Upper lobe of left lung (tissue), 6 donors: Measurements from ENCODE around the gene CLK2. TPM values are rescaled to one million over a fixed set of nuclear protein-coding genes. Genes with fewer than 3 reads are reported as not detected.
A peak's percentile ranks its signal among the peaks of the same experiment; 100 is the strongest.

Experiments
- ATAC-seq, 2 donors: fragments of 200-7000 bp; cut with Tn5 transposase; one replicate each; pipeline ENCODE4 v1.9.1; 2022; ENCODE audit warnings: mild to moderate bottlenecking in 2 of 2, moderate library complexity in 2 of 2; ENCODE audit not compliant: low FRiP score in 2 of 2
- DNase-seq, 2 donors: peaks; one replicate each; pipeline ENCODE4 v3.0.0-alpha.2; 2019 to 2020
- H3K27ac ChIP-seq, 4 donors: fragments of 200-600 bp; sonication (generic); one replicate each; pipeline ENCODE4 v1.5.1; 2016 to 2019
- H3K27me3 ChIP-seq, 4 donors: fragments of 200-600 bp; sonication (generic); one replicate each; pipeline ENCODE4 v1.5.1; 2017 to 2019
- H3K36me3 ChIP-seq, 4 donors: fragments of 200-600 bp; sonication (generic); one replicate each; pipeline ENCODE4 v1.5.1; 2016 to 2019
- H3K4me1 ChIP-seq, 4 donors: fragments of 200-600 bp; sonication (generic); one replicate each; pipeline ENCODE4 v1.5.1; 2018 to 2019
- H3K4me3 ChIP-seq, 4 donors: fragments of 200-600 bp; sonication (generic); one replicate each; pipeline ENCODE4 v1.5.1; 2017 to 2019; ENCODE audit warnings: mild to moderate bottlenecking in 2 of 4, moderate library complexity in 1 of 4
- H3K9me3 ChIP-seq, 4 donors: fragments of 200-600 bp; sonication (generic); one replicate each; pipeline ENCODE4 v1.5.1; 2018 to 2019
- EP300 ChIP-seq, 4 donors: sonication (generic); formaldehyde crosslinking; IDR thresholded peaks; one replicate each; pipeline ENCODE4 v1.5.1; 2017; ENCODE audit warnings: antibody characterized with exemption in 4 of 4, control low read depth in 2 of 4
- POLR2A ChIP-seq, 4 donors: fragments of 450-650 bp; IDR thresholded peaks; one replicate each; pipeline ENCODE4 v1.5.1; 2016 to 2017; ENCODE audit warnings: antibody characterized with exemption in 4 of 4, mild to moderate bottlenecking in 2 of 4
- POLR2AphosphoS5 ChIP-seq, 2 donors: sonication (generic); formaldehyde crosslinking; IDR thresholded peaks; one replicate each; pipeline ENCODE4 v1.5.1; 2017; ENCODE audit warnings: antibody characterized with exemption in 2 of 2
- WGBS, 2 donors: methylation state at CpG; one replicate each; pipeline ENCODE4 v1.1.5; 2017 to 2018; 5-methylcytosine and 5-hydroxymethylcytosine counted together
- total RNA-seq, 6 donors: library from RNA; depleted of rRNA in 4 of 6; stranded (reverse); fragments of >200 nt in 4 of 6; gene quantifications; one replicate each; pipeline versions ENCODE4 v1.1.0 to v1.2.1, GENCODE V29; 2016 to 2021
- TF ChIP-seq, protein P1 (sequence below), 6 experiments: fragments of 450-650 bp in 4 of 6; fragments of 200-600 bp in 2 of 6; sonication (generic) in 2 of 6; IDR thresholded peaks; one replicate each; pipeline ENCODE4 v1.5.1; 2016 to 2019; ENCODE audit warnings: antibody characterized with exemption in 6 of 6
- donor health status: DM: no; HTN: no; CAD: no; lungs with moderate emphysema.
- donor health status: DM: no; HTN: yes; CAD: no; lungs with severe emphysema.

The CLK2 gene
- 10 to 100 TPM; 32.7 to 92.2 (median 48.1) TPM for total RNA-seq

DNA sequence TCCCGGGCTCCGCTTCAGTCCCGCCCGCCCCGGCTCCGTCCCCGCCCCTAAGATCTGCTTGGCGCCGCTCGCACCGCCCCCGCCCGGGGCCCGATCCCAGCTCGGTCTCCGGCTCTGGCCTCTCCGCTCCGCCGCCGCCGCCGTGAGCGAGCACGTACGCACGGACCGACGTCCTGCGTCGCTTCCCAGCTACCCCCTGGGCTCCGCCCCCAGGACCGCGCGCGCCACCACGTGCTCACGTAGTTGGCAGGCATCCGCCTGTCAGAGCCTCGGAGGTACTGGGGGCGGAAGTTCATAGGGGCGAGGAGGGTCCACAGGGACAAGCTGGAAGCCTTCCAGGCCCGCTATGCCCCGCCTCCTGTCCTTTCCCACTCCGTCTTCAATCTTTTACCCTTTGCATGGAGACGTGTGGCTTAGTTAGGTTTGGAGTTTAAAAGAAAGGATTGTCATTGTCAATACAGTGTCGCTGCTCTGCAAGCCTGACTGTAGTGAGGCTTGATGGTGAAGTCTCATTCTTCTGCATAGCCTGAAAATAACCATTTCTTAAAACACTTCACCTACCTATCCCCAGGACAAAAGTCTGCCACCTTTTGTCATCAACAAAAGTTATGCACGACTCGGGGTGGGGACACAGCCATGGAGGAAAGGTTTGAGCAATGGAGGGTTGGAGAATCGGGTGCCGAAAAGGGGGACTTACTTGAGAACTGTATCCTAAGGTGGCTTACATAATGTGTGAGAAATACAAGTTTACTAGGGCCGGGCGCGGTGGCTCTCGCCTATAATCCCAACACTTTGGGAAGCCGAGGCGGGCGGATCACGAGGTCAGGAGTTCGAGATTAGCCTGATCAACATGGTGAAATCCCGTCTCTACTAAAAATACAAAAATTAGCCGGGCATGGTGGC is at the start of gene CLK2:
Gene CLK2 (minus strand): TSS at position 162 of the 903 bp plus-strand sequence. CDS start 2,527 bp downstream, outside the sequence.
- H3K4me1 ChIP-seq: peaks cover 28 to 47% (median 31%) of the 10 kb centered on the region in 4 donors
- H3K4me3 ChIP-seq: peak within 1 kb of the TSS; percentile 64 to 99 (median 88)
- no peaks in the 10 kb centered on the region for H3K9me3 ChIP-seq
- WGBS, 2 donors: 31 to 36% methylated on average over 20 to 29 of the region's 61 CpGs
- peak within 1 kb of the TSS; percentile 94 to 99 (median 97) for H3K27ac ChIP-seq
- H3K36me3 ChIP-seq: peaks cover 16 to 25% (median 22%) of the 10 kb centered on the region in 4 donors
- DNase-seq (peak; percentile 96 to 100), ATAC-seq (peak; percentile 94 to 95)
- H3K27me3 ChIP-seq: no peaks in the 10 kb centered on the region
- TF ChIP-seq, protein P1, sequence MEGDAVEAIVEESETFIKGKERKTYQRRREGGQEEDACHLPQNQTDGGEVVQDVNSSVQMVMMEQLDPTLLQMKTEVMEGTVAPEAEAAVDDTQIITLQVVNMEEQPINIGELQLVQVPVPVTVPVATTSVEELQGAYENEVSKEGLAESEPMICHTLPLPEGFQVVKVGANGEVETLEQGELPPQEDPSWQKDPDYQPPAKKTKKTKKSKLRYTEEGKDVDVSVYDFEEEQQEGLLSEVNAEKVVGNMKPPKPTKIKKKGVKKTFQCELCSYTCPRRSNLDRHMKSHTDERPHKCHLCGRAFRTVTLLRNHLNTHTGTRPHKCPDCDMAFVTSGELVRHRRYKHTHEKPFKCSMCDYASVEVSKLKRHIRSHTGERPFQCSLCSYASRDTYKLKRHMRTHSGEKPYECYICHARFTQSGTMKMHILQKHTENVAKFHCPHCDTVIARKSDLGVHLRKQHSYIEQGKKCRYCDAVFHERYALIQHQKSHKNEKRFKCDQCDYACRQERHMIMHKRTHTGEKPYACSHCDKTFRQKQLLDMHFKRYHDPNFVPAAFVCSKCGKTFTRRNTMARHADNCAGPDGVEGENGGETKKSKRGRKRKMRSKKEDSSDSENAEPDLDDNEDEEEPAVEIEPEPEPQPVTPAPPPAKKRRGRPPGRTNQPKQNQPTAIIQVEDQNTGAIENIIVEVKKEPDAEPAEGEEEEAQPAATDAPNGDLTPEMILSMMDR (IDR thresholded peaks at IDR 0.05): peak in 2 of 6 experiments; percentile 8
- peak; percentile 96 to 97 for TF ChIP-seq POLR2AphosphoS5 (IDR thresholded peaks at IDR 0.05)
- TF ChIP-seq POLR2A (IDR thresholded peaks at IDR 0.05): peak in 3 of 4 donors; percentile 27 to 91 (median 48)
- peak in 1 of 4 donors; percentile 53 for TF ChIP-seq EP300 (IDR thresholded peaks at IDR 0.05)

DNA sequence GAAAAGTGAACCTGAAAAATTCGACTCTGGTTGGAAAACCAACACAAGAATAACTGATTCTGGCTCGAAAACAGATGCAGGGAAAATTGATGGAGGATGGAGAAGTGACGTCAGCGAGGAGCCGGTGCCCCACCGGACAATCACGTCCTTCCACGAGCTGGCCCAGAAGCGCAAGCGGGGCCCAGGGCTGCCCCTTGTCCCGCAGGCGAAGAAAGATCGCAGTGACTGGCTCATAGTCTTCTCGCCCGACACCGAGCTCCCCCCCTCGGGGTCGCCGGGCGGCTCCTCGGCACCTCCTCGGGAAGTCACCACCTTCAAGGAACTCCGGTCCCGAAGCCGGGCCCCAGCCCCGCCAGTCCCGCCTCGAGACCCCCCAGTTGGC is 49.3 kb upstream of the CLK2 start:
- Histone ChIP-seq H3K27me3 (no peaks in the 10 kb centered on the region), H3K4me1 (peaks cover 32 to 58% (median 40%) of the 10 kb centered on the region in 4 donors), H3K4me3 (peak overlapping the region; percentile 73 to 94 (median 85)), H3K27ac (peak overlapping the region; percentile 84 to 97 (median 96)), H3K9me3 (no peaks in the 10 kb centered on the region), H3K36me3 (peaks cover 0 to 25% (median 16%) of the 10 kb centered on the region in 4 donors)
- WGBS, 2 donors: 3 to 4% methylated on average over 13 to 28 of the region's 28 CpGs
- DNase-seq (peak; percentile 37 to 90), ATAC-seq (no peak)
- TF ChIP-seq EP300 (IDR thresholded peaks at IDR 0.05) (no peak), POLR2AphosphoS5 (IDR thresholded peaks at IDR 0.05) (no peak), POLR2A (IDR thresholded peaks at IDR 0.05) (no peak)
- TF ChIP-seq, protein P1 (IDR thresholded peaks at IDR 0.05): no peak

DNA sequence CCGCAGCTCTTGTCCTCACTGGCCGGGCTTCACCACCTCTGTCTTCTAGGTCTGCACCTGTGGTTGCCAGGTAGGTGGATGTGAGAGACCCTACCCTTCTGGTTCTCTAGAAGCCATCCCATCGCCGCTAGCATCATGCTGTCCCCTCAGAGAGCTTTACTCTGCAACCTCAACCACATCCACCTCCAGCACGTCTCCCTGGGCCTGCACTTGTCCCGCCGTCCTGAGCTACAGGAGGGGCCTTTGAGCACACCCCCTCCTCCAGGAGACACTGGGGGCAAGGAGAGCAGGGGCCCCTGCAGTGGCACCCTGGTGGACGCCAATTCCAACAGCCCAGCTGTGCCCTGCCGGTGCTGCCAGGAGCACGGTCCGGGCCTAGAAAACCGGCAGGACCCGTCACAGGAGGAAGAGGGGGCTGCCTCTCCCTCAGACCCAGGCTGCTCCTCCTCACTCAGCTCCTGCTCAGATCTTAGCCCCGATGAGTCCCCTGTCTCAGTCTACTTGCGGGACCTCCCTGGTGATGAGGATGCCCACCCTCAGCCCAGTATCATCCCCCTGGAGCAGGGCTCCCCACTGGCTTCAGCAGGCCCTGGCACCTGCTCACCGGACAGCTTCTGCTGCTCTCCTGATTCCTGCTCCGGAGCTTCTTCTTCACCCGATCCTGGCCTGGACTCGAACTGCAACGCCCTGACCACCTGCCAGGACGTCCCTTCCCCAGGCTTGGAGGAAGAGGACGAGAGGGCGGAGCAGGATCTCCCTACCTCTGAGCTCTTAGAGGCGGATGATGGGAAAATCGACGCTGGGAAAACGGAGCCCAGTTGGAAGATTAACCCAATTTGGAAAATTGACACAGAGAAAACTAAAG is 48.6 kb upstream of the CLK2 start:
- peak overlapping the region in 3 of 4 donors; percentile 73 to 87 (median 83) for H3K4me3 ChIP-seq
- no peaks in the 10 kb centered on the region for H3K27me3 ChIP-seq
- peaks cover 0 to 24% (median 15%) of the 10 kb centered on the region in 4 donors for H3K36me3 ChIP-seq
- TF ChIP-seq, protein P1 (IDR thresholded peaks at IDR 0.05): no peak
- TF ChIP-seq POLR2A (IDR thresholded peaks at IDR 0.05) (no peak), EP300 (IDR thresholded peaks at IDR 0.05) (no peak), POLR2AphosphoS5 (IDR thresholded peaks at IDR 0.05) (no peak)
- no peak for DNase-seq
- ATAC-seq: no peak
- peak overlapping the region; percentile 84 to 97 (median 96) for H3K27ac ChIP-seq
- no peaks in the 10 kb centered on the region for H3K9me3 ChIP-seq
- peaks cover 32 to 58% (median 40%) of the 10 kb centered on the region in 4 donors for H3K4me1 ChIP-seq
- WGBS, 2 donors: 54 to 60% methylated on average over 18 to 27 of the region's 27 CpGs

DNA sequence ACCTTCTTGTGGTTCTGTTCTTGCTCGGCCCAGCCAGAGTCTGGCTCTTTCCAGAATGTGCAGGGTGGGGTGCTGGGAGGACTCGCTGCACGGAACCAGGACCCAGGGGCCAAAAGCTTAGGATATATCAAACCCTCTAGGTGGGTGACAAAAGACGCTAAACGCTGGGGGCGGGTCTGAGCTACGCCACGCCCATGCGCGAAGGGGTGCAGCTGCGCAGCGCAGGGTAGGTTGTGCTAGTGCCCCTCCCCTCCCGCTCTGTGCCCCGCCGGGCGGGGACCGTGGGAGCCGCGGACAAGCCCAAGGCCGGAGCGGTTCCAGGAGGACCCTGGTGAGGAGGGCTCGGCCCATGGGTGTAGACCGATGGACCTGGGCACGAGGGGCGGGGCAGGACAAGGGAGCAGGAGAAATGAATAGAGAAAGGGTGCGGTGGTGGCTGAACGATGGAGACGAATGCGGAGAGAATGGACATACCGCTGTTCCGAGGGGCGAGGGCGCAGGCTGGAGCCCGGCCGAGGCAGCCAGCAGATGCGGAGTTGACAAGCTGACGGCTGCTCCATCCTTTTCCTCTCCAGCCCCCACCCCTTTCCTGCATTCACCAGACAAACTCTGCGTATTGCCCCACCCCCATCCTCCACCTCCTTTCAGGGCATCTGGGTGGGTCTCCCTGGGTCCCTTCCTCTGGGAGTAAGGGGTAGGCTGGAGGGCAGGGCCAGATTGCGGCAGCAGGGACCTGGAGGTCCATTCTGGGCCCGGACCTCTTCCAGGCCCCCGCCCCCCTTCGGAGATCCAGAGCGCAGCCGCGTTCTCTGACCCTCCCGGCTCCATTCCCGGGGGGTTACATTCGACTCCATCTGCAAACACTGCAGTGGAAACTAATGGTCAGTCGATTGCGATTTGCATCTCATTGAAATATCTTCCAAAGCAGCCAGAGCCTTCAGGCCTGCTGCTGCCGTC is 47.6 kb upstream of the CLK2 start, which contains the start of gene RUSC1:
Gene RUSC1 (plus strand): TSS at position 234 of the 957 bp plus-strand sequence. CDS start 880 bp downstream, outside the sequence.
- TF ChIP-seq, protein P1 (IDR thresholded peaks at IDR 0.05): peak in 1 of 6 experiments; percentile 14
- no peak for TF ChIP-seq EP300 (IDR thresholded peaks at IDR 0.05)
- peak in 1 of 4 donors; percentile 51 for TF ChIP-seq POLR2A (IDR thresholded peaks at IDR 0.05)
- TF ChIP-seq POLR2AphosphoS5 (IDR thresholded peaks at IDR 0.05): no peak
- peak within 1 kb of the TSS; percentile 5 to 73 (median 45) for H3K4me3 ChIP-seq
- 17 to 21% methylated on average over 45 to 46 of the region's 51 CpGs for WGBS, 2 donors
- DNase-seq (peak; percentile 72 to 95), ATAC-seq (peak in 1 of 2 donors; percentile 45)
- peaks cover 0 to 24% (median 17%) of the 10 kb centered on the region in 4 donors for H3K36me3 ChIP-seq
- H3K27ac ChIP-seq: peak within 1 kb of the TSS; percentile 55 to 97 (median 96)
- no peaks in the 10 kb centered on the region for H3K27me3 ChIP-seq
- H3K9me3 ChIP-seq: no peaks in the 10 kb centered on the region
- peaks cover 32 to 51% (median 40%) of the 10 kb centered on the region in 4 donors for H3K4me1 ChIP-seq
